GOT3 (cell line): ENCODE results near the gene HBM.
"Not testable (repeated sequence)": the region's sequence is repeated elsewhere in the genome, so short reads cannot be mapped to it uniquely, and the experiment has no call there.

Experiments used
- DNase-seq: peaks from one replicate; lab custom pipeline; 2025; ENCODE audit warnings: mixed read lengths; lab: John Stamatoyannopoulos, UW

Gene HBM

DNA sequence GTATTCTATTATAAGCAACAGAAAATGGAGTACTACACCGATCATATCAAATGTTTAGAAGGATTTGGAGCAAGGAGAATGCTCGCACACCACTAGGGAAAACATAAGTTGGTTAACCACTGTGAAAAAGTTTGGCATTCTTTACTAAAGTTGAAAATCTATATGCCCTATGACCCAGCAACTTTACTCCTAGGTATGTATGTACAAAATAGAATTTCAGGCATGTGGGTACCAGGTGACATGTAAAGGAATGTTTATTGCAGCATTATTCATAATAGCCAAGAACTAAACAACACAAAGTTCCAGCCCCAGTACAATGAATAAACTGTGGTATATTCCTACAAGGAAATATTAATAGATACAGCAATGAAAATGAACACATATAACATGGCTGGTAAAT lies 19.1 kb upstream of the HBM start:
- no peak for DNase-seq

DNA sequence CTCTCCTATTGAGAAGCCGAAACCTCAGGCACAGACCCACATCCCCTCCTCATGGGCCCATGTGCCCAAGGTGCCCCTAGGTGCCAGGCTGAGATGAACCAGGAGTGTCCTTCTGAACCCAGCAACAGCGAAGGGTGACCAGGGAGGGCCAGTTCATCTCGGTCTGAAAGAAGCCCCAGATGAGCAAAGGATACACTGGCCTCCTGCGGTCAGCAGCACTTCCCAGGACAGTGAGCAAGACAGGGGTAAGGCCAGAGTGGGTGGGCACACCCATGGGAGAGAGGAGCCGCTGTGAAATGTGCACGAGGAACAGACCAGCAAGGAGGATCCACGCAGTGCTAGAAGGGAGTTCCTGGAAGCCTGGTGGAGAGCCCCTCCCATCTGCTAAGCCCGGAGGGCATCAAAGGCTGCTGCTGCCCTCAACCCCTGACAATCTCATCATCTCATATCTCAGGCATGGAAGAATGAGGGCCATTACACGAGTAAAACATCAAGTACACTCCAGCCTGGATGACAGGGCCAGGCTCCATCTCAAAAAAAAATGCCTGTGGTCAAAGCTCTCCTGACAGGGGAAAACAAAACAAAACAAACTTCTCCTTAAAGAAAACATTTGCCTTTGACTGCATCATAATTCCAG lies 16.6 kb upstream of the HBM start:
- no peak for DNase-seq

- DNase-seq: no peak
Measured at GRCh38 chr16:152141-153128, 13.3 kb upstream of the HBM start, which contains the start of gene HBZ. TSS of gene HBZ (plus strand) at chr16:152644. CDS start at chr16:152910, 266 bp downstream.

- DNase-seq: not testable (repeated sequence)
Measured at GRCh38 chr16:153129-153521, 12.7 kb upstream of the HBM start.

GRCh38 chr16:153550-154216 lies 12.1 kb upstream of the HBM start:
- not testable (repeated sequence) for DNase-seq

DNA sequence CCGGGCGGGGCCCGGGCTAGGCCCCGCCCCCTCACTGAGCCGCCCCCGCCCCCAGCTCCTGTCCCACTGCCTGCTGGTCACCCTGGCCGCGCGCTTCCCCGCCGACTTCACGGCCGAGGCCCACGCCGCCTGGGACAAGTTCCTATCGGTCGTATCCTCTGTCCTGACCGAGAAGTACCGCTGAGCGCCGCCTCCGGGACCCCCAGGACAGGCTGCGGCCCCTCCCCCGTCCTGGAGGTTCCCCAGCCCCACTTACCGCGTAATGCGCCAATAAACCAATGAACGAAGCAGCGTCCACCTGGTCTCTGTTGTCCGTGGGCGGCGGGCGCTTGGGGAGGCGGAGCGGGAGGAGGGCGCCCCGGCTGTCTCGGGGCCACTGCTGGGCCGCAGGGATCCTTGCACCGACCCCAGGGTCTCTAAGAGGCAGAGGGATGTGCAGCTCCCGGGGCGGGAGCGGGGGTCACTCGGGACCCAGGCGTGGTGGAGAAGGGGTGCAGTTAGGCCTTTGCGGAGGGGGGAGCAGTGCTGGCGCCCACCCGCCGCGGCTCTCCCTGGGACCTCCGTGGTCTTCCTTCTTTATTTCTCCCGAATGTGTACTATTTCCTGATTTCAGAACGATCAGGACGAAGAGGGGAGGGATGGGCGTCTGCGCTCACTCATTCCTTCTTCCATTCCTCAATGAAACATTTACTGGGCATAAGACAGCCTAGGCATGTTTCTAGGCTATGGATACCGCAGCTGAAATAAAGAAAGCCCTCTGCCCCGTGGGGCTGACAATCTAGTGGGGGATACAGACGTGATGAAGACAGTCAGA lies 11.4 kb upstream of the HBM start:
- DNase-seq: no peak

DNA sequence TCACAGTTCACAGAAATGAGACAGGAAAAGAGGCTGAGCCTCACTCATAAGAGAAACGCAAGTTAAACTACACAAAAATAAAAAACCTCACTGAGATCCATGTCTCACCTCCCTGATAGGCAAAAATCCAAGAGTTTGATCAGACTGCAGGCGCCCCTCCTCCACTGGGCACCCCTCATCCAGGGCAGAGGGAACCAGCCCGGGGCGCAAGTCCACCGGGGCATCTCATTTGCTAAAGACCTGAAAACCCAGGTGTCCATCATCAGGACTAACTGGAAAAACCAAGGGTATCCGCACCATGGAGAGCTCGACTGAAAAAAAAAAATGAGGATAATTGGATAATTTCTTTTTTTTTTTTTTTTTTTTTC lies 10.8 kb upstream of the HBM start:
- no peak for DNase-seq

GRCh38 chr16:159136-159849 lies 6.5 kb upstream of the HBM start:
- no peak for DNase-seq

DNA sequence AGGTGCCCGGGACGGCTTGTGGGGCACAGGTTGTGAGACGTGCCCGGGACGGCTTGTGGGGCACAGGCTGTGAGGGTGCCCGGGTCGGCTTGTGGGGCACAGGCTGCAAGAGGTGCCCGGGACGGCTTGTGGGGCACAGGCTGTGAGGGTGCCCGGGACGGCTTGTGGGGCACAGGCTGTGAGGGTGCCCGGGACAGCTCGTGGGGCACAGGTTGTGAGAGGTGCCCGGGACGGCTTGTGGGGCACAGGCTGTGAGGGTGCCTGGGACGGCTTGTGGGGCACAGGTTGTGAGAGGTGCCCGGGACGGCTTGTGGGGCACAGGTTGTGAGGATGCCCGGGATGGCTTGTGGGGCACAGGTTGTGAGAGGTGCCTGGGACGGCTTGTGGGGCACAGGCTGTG lies 5.5 kb upstream of the HBM start:
- DNase-seq: not testable (repeated sequence)

- no peak for DNase-seq
Measured at GRCh38 chr16:160691-161190, 5.0 kb upstream of the HBM start.

- DNase-seq: no peak
Measured at GRCh38 chr16:162271-162991, 3.3 kb upstream of the HBM start.

- DNase-seq: not testable (repeated sequence)
Measured at GRCh38 chr16:163139-163538, 2.6 kb upstream of the HBM start.

DNA sequence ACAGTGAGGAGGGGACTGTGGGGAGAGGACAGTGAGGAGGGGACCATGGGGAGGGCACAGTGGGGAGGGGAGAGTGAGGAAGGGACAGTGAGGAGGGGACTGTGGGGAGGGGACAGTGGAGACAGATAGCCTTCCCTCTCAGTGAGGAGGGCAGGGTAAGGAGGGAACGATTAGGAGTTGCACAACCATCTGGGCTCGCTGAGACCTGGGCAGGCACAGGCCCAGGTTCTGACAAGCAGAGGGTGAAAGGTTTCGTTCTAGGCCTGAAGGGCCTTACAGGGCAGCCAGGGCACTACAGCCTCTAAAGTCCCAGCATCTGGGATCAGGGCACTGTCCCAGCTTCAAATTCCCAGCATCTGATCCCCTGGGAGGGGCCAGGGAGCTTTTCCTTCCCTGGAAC lies 2.1 kb upstream of the HBM start:
- DNase-seq: not testable (repeated sequence)

DNA sequence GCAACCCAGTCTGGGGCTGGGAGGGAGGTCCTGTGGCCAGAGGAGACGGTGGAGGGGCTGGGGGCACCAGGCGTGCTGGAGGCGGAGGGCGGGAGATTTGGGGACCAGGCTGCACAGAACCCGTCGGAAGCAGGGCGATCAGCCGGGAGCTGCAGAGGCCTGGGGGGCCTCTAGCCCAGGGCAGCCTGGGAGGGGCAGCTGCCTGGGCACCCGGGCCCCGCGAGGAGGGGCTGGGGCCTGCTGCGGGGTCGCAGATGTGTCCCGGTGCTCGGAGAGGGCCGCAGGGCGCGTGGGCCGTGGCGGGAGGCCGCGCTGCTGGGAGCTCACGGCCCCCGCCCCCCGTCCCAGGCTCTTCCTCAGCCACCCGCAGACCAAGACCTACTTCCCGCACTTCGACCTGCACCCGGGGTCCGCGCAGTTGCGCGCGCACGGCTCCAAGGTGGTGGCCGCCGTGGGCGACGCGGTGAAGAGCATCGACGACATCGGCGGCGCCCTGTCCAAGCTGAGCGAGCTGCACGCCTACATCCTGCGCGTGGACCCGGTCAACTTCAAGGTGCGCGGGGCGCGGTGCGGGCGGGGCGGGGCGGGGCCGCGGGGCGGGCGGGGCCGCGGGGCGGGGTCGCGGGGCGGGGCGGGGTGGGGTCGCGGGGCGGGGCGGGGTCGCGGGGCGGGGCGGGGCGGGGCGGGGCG lies 1.5 kb upstream of the HBM start:
- not testable (repeated sequence) for DNase-seq

- DNase-seq: no peak
Measured at GRCh38 chr16:164827-165538, 795 bp upstream of the HBM start.

- no peak for DNase-seq
Measured at GRCh38 chr16:166375-167121, 770 bp downstream of the HBM start.

DNA sequence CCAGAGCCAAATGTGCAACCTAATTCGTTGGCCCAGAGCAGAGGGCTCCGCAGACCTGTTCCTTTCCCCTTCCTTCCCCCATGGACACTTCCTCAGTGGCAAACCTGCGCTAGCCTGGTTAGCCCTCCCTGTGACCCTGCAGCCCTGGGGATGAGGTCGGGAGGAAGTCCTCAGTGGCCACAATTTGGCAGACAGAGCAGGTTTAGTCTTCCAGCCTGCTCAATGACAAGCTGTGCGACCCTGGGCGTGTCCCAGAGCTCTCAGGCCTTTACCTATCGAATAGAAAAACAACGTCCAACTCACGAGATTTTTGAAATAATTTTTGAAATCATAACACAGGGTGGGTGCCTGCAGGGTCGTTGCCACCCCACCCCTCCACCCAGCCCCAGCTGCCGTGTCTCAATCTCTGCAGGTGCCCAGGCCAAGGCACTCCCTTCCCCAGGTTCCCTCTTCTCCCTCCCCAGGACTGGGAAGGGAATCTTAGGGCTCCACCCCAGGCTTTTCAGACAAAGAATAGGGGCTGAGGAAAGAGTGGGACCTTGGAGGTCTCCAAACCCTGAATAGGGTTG lies 1.4 kb downstream of the HBM start:
- no peak for DNase-seq

GRCh38 chr16:168424-168823 lies 2.6 kb downstream of the HBM start:
- DNase-seq: no peak
